ELR (cell line): ENCODE data around the gene CTNND2.

Source experiments
- DNase-seq: peaks from one replicate; pipeline ENCODE4 v3.0.0-alpha.2; 2015; ENCODE audit warnings: low read depth

CTNND2 gene

GRCh38 chr5:11904265-11904906 is at the start of gene CTNND2:
Gene CTNND2 (minus strand): TSS chr5:11904446. CDS start chr5:11903853, 593 bp downstream.
- peak; percentile 45 for DNase-seq

GRCh38 chr5:11946317-11946716 is 42.1 kb upstream of the CTNND2 start:
- DNase-seq, result peak; percentile 34

- no peak for DNase-seq
Measured at GRCh38 chr5:11941566-11941965, 37.3 kb upstream of the CTNND2 start.

GRCh38 chr5:11931638-11932037 is 27.4 kb upstream of the CTNND2 start:
- no peak for DNase-seq

GRCh38 chr5:11928909-11929308 is 24.7 kb upstream of the CTNND2 start:
- no peak for DNase-seq

GRCh38 chr5:11925701-11926100 is 21.5 kb upstream of the CTNND2 start:
- DNase-seq, result no peak

- no peak for DNase-seq
Measured at GRCh38 chr5:11922394-11922793, 18.1 kb upstream of the CTNND2 start.

- DNase-seq, result no peak
Measured at GRCh38 chr5:11918463-11919045, 14.3 kb upstream of the CTNND2 start.

GRCh38 chr5:11909471-11909870 is 5.2 kb upstream of the CTNND2 start:
- DNase-seq, result no peak

- DNase-seq, result no peak
Measured at GRCh38 chr5:11906497-11906896, 2.3 kb upstream of the CTNND2 start.

- DNase-seq, result no peak
Measured at GRCh38 chr5:11905206-11905605, 960 bp upstream of the CTNND2 start.

GRCh38 chr5:11903614-11904264 is 507 bp downstream of the CTNND2 start:
- DNase-seq, result peak; percentile 22

- DNase-seq, result no peak
Measured at GRCh38 chr5:11903121-11903613, 1.1 kb downstream of the CTNND2 start.

- DNase-seq, result no peak
Measured at GRCh38 chr5:11902201-11902619, 2.0 kb downstream of the CTNND2 start.

GRCh38 chr5:11898787-11899186 is 5.5 kb downstream of the CTNND2 start:
- no peak for DNase-seq

- no peak for DNase-seq
Measured at GRCh38 chr5:11897781-11898180, 6.5 kb downstream of the CTNND2 start.

- no peak for DNase-seq
Measured at GRCh38 chr5:11894992-11895391, 9.3 kb downstream of the CTNND2 start.

- DNase-seq, result no peak
Measured at GRCh38 chr5:11892832-11893231, 11.4 kb downstream of the CTNND2 start.

- DNase-seq, result peak; percentile 6
Measured at GRCh38 chr5:11890777-11891176, 13.5 kb downstream of the CTNND2 start.

- no peak for DNase-seq
Measured at GRCh38 chr5:11888221-11888620, 16.0 kb downstream of the CTNND2 start.

- DNase-seq, result no peak
Measured at GRCh38 chr5:11878814-11879213, 25.4 kb downstream of the CTNND2 start.

- DNase-seq, result no peak
Measured at GRCh38 chr5:11873587-11873986, 30.7 kb downstream of the CTNND2 start.

- no peak for DNase-seq
Measured at GRCh38 chr5:11869203-11869602, 35.0 kb downstream of the CTNND2 start.
